ENCODE measurements around the gene ANAPC13. TPM values are rescaled to one million over a fixed set of nuclear protein-coding genes. Genes with fewer than 3 reads are reported as not detected.
A peak's percentile ranks its signal among the peaks of the same experiment; 100 is the strongest.

The ANAPC13 gene
- polyA plus RNA-seq, 1 of the 3 experiments (the other 2 are of a cell fraction), result 63.5 TPM

DNA sequence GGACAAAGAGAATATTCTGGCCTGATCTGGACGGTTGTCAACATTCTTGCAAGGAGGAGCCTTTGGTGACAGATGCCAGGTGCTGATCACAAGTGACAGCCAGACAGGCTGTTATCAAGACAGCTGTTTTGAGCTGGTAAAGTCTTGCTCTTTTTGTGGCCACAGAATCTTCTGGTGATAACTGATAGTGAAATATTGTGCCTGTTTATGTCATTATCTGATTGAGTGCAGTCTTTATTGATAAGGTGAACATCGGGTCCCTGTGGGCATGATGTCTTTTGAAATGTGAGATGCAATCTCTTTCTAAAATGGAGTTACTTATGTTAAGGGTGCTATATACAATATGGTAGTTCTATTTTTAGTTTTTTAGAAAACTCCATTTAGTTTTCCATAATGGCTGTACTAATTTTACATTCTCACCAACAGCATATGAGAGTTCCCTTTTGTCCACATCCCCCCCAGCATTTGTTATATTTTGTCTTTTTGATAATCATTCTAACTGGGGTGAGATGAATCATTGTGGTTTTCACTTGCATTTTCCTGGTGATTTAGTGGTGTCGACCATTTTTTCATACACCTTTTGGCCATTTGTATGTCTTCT is 10.8 kb upstream of the ANAPC13 start (continued):
- TF ChIP-seq RXRA (IDR thresholded peaks at IDR 0.05; ENCODE audit: borderline replicate concordance, low read depth) (no peak), FOXM1 (IDR thresholded peaks at IDR 0.05; ENCODE audit: low read depth) (no peak), YY1 (IDR thresholded peaks at IDR 0.05; ENCODE audit: low read depth) (no peak), EP300 (IDR thresholded peaks at IDR 0.05; ENCODE audit: borderline replicate concordance in 1 of 2, low read depth in 1 of 2, low read length in 1 of 2) (peak in 1 of 2 experiments; percentile 96; a peak in 2 of 4 replicates), RFX5 (IDR thresholded peaks at IDR 0.05; ENCODE audit: low read length) (no peak; the same call in 1 of the 2 replicates), JUND (IDR thresholded peaks at IDR 0.05) (no peak), SIN3A (IDR thresholded peaks at IDR 0.05; ENCODE audit: borderline replicate concordance, low read depth, low read length) (no peak), GATA2 (CRISPR knock-in tag; IDR thresholded peaks at IDR 0.05) (peak; percentile 100), TCF12 (IDR thresholded peaks at IDR 0.05) (peak; percentile 62), PBX3 (IDR thresholded peaks at IDR 0.05) (peak; percentile 41)
- TF ChIP-seq, protein P1, sequence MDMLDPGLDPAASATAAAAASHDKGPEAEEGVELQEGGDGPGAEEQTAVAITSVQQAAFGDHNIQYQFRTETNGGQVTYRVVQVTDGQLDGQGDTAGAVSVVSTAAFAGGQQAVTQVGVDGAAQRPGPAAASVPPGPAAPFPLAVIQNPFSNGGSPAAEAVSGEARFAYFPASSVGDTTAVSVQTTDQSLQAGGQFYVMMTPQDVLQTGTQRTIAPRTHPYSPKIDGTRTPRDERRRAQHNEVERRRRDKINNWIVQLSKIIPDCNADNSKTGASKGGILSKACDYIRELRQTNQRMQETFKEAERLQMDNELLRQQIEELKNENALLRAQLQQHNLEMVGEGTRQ (IDR thresholded peaks at IDR 0.05; ENCODE audit: borderline replicate concordance, low read depth, low read length), result no peak

DNA sequence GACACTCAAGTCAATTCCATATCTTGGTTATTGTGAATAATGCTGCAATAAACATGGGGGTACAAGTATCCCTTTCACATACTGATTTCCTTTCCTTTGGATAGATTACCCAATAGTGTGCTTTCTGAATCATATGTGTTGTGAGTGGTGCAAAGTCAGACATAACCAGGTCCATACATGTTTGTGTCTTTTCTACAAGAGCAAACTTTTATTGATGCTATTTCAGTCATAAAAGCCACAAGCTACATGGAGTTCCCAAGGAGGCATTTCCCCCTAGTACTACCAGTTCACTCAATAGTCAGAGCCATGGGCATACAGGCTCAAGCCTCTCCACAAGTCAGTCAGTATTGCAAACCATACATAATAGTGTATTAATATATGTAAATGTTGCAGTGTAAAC is 10.2 kb upstream of the ANAPC13 start:
- Histone ChIP-seq H3K9ac (no peak overlapping the region), H3K4me2 (no peak overlapping the region), H3K9me3 (no peaks in the 10 kb centered on the region), H3K79me2 (ENCODE audit: insufficient read depth) (peaks cover 94% of the 10 kb centered on the region), H3K4me1 (ENCODE audit: control insufficient read depth in 1 of 2, insufficient read depth in 2 of 2, low read depth in 1 of 2, low read length in 1 of 2) (peaks cover 0 to 4% of the 10 kb centered on the region in 2 experiments; a peak in 2 of 4 replicates), H3F3A (replicated peaks; ENCODE audit: insufficient read depth) (peaks cover 8% of the 10 kb centered on the region), H3K36me3 (replicated peaks in 1 of 2; ENCODE audit: control insufficient read depth in 1 of 2, insufficient read depth in 2 of 2, low read length in 1 of 2) (peaks cover 0 to 28% of the 10 kb centered on the region in 2 experiments), H4K20me1 (ENCODE audit: insufficient read depth) (no peaks in the 10 kb centered on the region), H2AFZ (ENCODE audit: low read depth) (no peak overlapping the region), H3K27ac (ENCODE audit: low read depth in 2 of 2, low read length in 1 of 2) (no peak overlapping the region), H3K9me2 (no peaks in the 10 kb centered on the region), H3K27me3 (ENCODE audit: insufficient read depth) (no peaks in the 10 kb centered on the region), H3K4me3 (ENCODE audit: low read depth in 2 of 2, low read length in 1 of 2) (no peak overlapping the region)
- DNase-seq, result no peak
- TF ChIP-seq FOXM1 (IDR thresholded peaks at IDR 0.05; ENCODE audit: low read depth) (no peak), GABPA (IDR thresholded peaks at IDR 0.05; ENCODE audit: low read depth) (no peak), SIN3A (IDR thresholded peaks at IDR 0.05; ENCODE audit: borderline replicate concordance, low read depth, low read length) (no peak), ELF1 (IDR thresholded peaks at IDR 0.05) (no peak), TCF12 (IDR thresholded peaks at IDR 0.05) (no peak), RXRA (IDR thresholded peaks at IDR 0.05; ENCODE audit: borderline replicate concordance, low read depth) (no peak), FOXJ3 (CRISPR knock-in tag; IDR thresholded peaks at IDR 0.05) (no peak), CTCF (IDR thresholded peaks at IDR 0.05) (no peak), CHD2 (IDR thresholded peaks at IDR 0.05; ENCODE audit: low read length, partially characterized antibody) (no peak), TEAD4 (IDR thresholded peaks at IDR 0.05; ENCODE audit: borderline replicate concordance, insufficient read depth) (no peak), FOSL2 (IDR thresholded peaks at IDR 0.05; ENCODE audit: borderline replicate concordance, low read depth) (no peak), NRF1 (IDR thresholded peaks at IDR 0.05; ENCODE audit: low read depth, low read length) (no peak), GATA2 (CRISPR knock-in tag; IDR thresholded peaks at IDR 0.05) (no peak)
- TF ChIP-seq, protein P1 (IDR thresholded peaks at IDR 0.05; ENCODE audit: borderline replicate concordance, low read depth, low read length), result no peak
- ChIA-PET CTCF (interaction anchor here (0.7 to 1.1 kb wide), 2 partner anchors 10 to 13 kb away, joined by 3 read pairs; no protein-coding TSS in a partner anchor), POLR2A (no interaction called here)
